GM23338 (cell line): Measurements from ENCODE around the gene DTD2. TPM values are rescaled to one million over a fixed set of nuclear protein-coding genes. Genes with fewer than 3 reads are reported as not detected.

Experiments used
- EZH2 ChIP-seq: fragments of 200-600 bp; sonication (generic); IDR thresholded peaks from one replicate; pipeline ENCODE4 v1.8.0; 2017; ENCODE audit warnings: antibody characterized with exemption, mild to moderate bottlenecking, low read depth; ENCODE audit not compliant: unreplicated experiment
- EZH2phosphoT487 ChIP-seq: fragments of 200-600 bp; sonication (generic); IDR thresholded peaks from one replicate; pipeline ENCODE4 v1.8.1; 2018; ENCODE audit warnings: antibody characterized with exemption; ENCODE audit not compliant: unreplicated experiment
- JUNB ChIP-seq: IDR thresholded peaks from one replicate; pipeline ENCODE4 v1.6.1; 2016; ENCODE audit warnings: antibody characterized with exemption; ENCODE audit not compliant: unreplicated experiment
- NANOG ChIP-seq: IDR thresholded peaks from 2 replicates; pipeline ENCODE4 v1.6.1; 2016; ENCODE audit warnings: antibody characterized with exemption, borderline replicate concordance
- POLR2AphosphoS5 ChIP-seq: IDR thresholded peaks from 2 replicates; pipeline ENCODE4 v1.6.1; 2016; ENCODE audit warnings: antibody characterized with exemption, low read depth
- REST ChIP-seq: IDR thresholded peaks from one replicate; pipeline ENCODE4 v1.6.1; 2018; ENCODE audit warnings: antibody characterized with exemption; ENCODE audit not compliant: unreplicated experiment
- STAT1 ChIP-seq: IDR thresholded peaks from one replicate; pipeline ENCODE4 v1.6.1; 2016; ENCODE audit warnings: antibody characterized with exemption; ENCODE audit not compliant: unreplicated experiment
- ZNF114 ChIP-seq: fragments of 250-450 bp; sonication (Bioruptor Pico); IDR thresholded peaks from 2 replicates; pipeline ENCODE4 v1.5.0; 2020; ENCODE audit warnings: mild to moderate bottlenecking, moderate library complexity
- ZNF331 ChIP-seq: fragments of 250-450 bp; sonication (Bioruptor Pico); IDR thresholded peaks from 2 replicates; pipeline ENCODE4 v1.5.0; 2020; ENCODE audit warnings: low read depth, mild to moderate bottlenecking, moderate library complexity
- ZNF462 ChIP-seq: fragments of 250-450 bp; sonication (Bioruptor Pico); IDR thresholded peaks from 2 replicates; pipeline ENCODE4 v1.5.0; 2020; ENCODE audit warnings: mild to moderate bottlenecking, moderate library complexity
- polyA plus RNA-seq: library from polyadenylated mRNA; unstranded; fragments of >200 nt; fragmentation: Nextera tagmentation; extraction: Ambion mirVana; gene quantifications from 2 replicates; pipeline ENCODE4 v1.2.1, GENCODE V29; 2016
- total RNA-seq: library from RNA; depleted of rRNA; stranded (reverse); fragments of >200 nt; shearing (Covaris generic); gene quantifications from 2 replicates; pipeline ENCODE4 v1.2.3, GENCODE V29; 2014
- TF ChIP-seq, protein P1 (sequence below), 2 experiments: fragments of 200-600 bp in 1 of 2; sonication (generic) in 1 of 2; conservative IDR thresholded peaks; 2 replicates each; pipeline versions ENCODE4 v1.5.1 to v1.6.1; 2016 to 2017; ENCODE audit warnings: antibody characterized with exemption in 2 of 2, low read depth in 2 of 2, mild to moderate bottlenecking in 2 of 2, moderate library complexity in 1 of 2

DTD2 gene
- total and polyA plus RNA-seq, 2 experiments from 2014 or later: 6.3 to 37.5 TPM

- no peak for TF ChIP-seq ZNF462 (CRISPR knock-in tag)
- no peak for TF ChIP-seq EZH2
- TF ChIP-seq, protein P1, sequence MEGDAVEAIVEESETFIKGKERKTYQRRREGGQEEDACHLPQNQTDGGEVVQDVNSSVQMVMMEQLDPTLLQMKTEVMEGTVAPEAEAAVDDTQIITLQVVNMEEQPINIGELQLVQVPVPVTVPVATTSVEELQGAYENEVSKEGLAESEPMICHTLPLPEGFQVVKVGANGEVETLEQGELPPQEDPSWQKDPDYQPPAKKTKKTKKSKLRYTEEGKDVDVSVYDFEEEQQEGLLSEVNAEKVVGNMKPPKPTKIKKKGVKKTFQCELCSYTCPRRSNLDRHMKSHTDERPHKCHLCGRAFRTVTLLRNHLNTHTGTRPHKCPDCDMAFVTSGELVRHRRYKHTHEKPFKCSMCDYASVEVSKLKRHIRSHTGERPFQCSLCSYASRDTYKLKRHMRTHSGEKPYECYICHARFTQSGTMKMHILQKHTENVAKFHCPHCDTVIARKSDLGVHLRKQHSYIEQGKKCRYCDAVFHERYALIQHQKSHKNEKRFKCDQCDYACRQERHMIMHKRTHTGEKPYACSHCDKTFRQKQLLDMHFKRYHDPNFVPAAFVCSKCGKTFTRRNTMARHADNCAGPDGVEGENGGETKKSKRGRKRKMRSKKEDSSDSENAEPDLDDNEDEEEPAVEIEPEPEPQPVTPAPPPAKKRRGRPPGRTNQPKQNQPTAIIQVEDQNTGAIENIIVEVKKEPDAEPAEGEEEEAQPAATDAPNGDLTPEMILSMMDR (conservative IDR thresholded peaks at IDR 0.05; ENCODE audit: low read depth in 2 of 2): no peak
- no peak for TF ChIP-seq POLR2AphosphoS5
- no peak for TF ChIP-seq STAT1
- no peak for TF ChIP-seq JUNB
- TF ChIP-seq NANOG: no peak
- no peak for TF ChIP-seq ZNF331 (CRISPR knock-in tag)
- no peak for TF ChIP-seq REST
- no peak for TF ChIP-seq ZNF114 (CRISPR knock-in tag)
- TF ChIP-seq EZH2phosphoT487: no peak
These were observed 30.6 kb downstream of the DTD2 start (continued) for GRCh38 chr14:31426663-31427062.
